IMR-90 (cell line): ENCODE data around the gene DNAJC17. TPM values are rescaled to one million over a fixed set of nuclear protein-coding genes. Genes with fewer than 3 reads are reported as not detected.

Source experiments
- ATAC-seq: fragments of 200-7000 bp; cut with Tn5 transposase; 2 replicates; pipeline ENCODE4 v1.9.1; 2020; ENCODE audit warnings: low read depth, mild to moderate bottlenecking, moderate library complexity
- BruUV-seq: library from RNA; stranded (reverse); fragments of 400-500 nt; replicated peaks from 2 replicates; lab custom pipeline; 2021; lab: Mats Ljungman, UMichigan
- CTCF ChIA-PET: fragments of 300-600 bp; formaldehyde crosslinking; extraction: SDS; loops from one replicate; lab custom pipeline; 2021; ENCODE audit warnings: antibody characterized with exemption; lab: Yijun Ruan, JAX
- POLR2A ChIA-PET: fragments of 300-600 bp; sonication (Branson Sonifier 250); formaldehyde crosslinking; loops from one replicate; lab custom pipeline; 2022; ENCODE audit warnings: antibody characterized with exemption; ENCODE audit not compliant: unreplicated experiment; lab: Charles Lee
- DNase-seq: peaks from one replicate; pipeline ENCODE4 v3.0.0; 2013
- H2AFZ ChIP-seq: replicated peaks from 2 replicates; pipeline ENCODE3; 2013; ENCODE audit warnings: low read length, mild to moderate bottlenecking; ENCODE audit not compliant: poor library complexity
- H2AK5ac ChIP-seq: 2 replicates; pipeline ENCODE4 v1.6.1; 2013; ENCODE audit warnings: low read depth, low read length, inconsistent platforms
- H2AK9ac ChIP-seq: replicated peaks from 2 replicates; pipeline ENCODE3; 2013; ENCODE audit warnings: mild to moderate bottlenecking, low read depth, low read length, moderate library complexity; ENCODE audit not compliant: poor library complexity
- H2BK120ac ChIP-seq: 2 replicates; pipeline ENCODE4 v1.6.1; 2013; ENCODE audit warnings: low read depth, low read length, inconsistent platforms
- H2BK15ac ChIP-seq: 3 replicates; pipeline ENCODE4 v1.6.1; 2013; ENCODE audit warnings: low read depth, low read length, inconsistent platforms
- H2BK20ac ChIP-seq: 2 replicates; pipeline ENCODE4 v1.6.1; 2013; ENCODE audit warnings: low read depth, mild to moderate bottlenecking, inconsistent platforms, low read length, moderate library complexity
- H2BK5ac ChIP-seq: 2 replicates; pipeline ENCODE4 v1.6.1; 2013; ENCODE audit warnings: mild to moderate bottlenecking, low read depth, low read length, inconsistent platforms; ENCODE audit not compliant: poor library complexity, severe bottlenecking
- H3K14ac ChIP-seq: replicated peaks from 2 replicates; pipeline ENCODE4 v1.6.1; 2013; ENCODE audit warnings: low read depth, low read length, inconsistent platforms
- H3K18ac ChIP-seq: 2 replicates; pipeline ENCODE4 v1.6.1; 2013; ENCODE audit warnings: low read depth, low read length, control low read depth
- H3K23ac ChIP-seq: 2 replicates; pipeline ENCODE4 v1.6.1; 2013; ENCODE audit warnings: low read depth, low read length, inconsistent platforms
- H3K27ac ChIP-seq: 2 replicates; pipeline ENCODE4 v1.5.1; 2013; ENCODE audit warnings: mild to moderate bottlenecking, control low read depth, low read length; ENCODE audit not compliant: insufficient read depth
- H3K27me3 ChIP-seq: 2 replicates; pipeline ENCODE4 v1.6.1; 2013; ENCODE audit warnings: low read length; ENCODE audit not compliant: control insufficient read depth, insufficient read depth
- H3K36me3 ChIP-seq: 2 replicates; pipeline ENCODE4 v1.6.1; 2013; ENCODE audit warnings: low read length, mixed read lengths; ENCODE audit not compliant: control insufficient read depth, insufficient read depth
- H3K4ac ChIP-seq: 2 replicates; pipeline ENCODE4 v1.6.1; 2013; ENCODE audit warnings: low read depth, low read length, inconsistent platforms
- H3K4me1 ChIP-seq: 2 replicates; pipeline ENCODE4 v1.6.1; 2013; ENCODE audit warnings: low read length, mixed read lengths; ENCODE audit not compliant: control insufficient read depth, insufficient read depth
- H3K4me2 ChIP-seq: 2 replicates; pipeline ENCODE4 v1.6.1; 2013; ENCODE audit warnings: low read depth, mild to moderate bottlenecking, control low read depth, low read length, moderate library complexity
- H3K4me3 ChIP-seq: 2 replicates; pipeline ENCODE4 v1.5.1; 2013; ENCODE audit warnings: low read depth, mild to moderate bottlenecking, control low read depth, low read length, moderate library complexity; ENCODE audit not compliant: insufficient read depth
- H3K56ac ChIP-seq: 2 replicates; pipeline ENCODE4 v1.6.1; 2013; ENCODE audit warnings: low read length, inconsistent platforms; ENCODE audit not compliant: insufficient read depth; ENCODE audit errors: extremely low read depth
- H3K79me1 ChIP-seq, 2 experiments: 2 replicates each; pipeline ENCODE4 v1.6.1; 2013; ENCODE audit warnings: low read length in 2 of 2, inconsistent platforms in 1 of 2, low read depth in 1 of 2
- H3K9ac ChIP-seq: 2 replicates; pipeline ENCODE4 v1.6.1; 2013; ENCODE audit warnings: low read depth, low read length, control low read depth
- H3K9me1 ChIP-seq: 2 replicates; pipeline ENCODE4 v1.6.1; 2013; ENCODE audit warnings: low read length, inconsistent platforms; ENCODE audit not compliant: insufficient read depth
- H3K9me3 ChIP-seq: 2 replicates; pipeline ENCODE4 v1.6.1; 2013; ENCODE audit warnings: low read length; ENCODE audit not compliant: control insufficient read depth, insufficient read depth
- H4K20me1 ChIP-seq: 2 replicates; pipeline ENCODE4 v1.6.1; 2013; ENCODE audit warnings: low read length, inconsistent platforms; ENCODE audit not compliant: insufficient read depth
- H4K5ac ChIP-seq: 2 replicates; pipeline ENCODE4 v1.6.1; 2013; ENCODE audit warnings: mild to moderate bottlenecking, low read depth, low read length, control low read depth
- H4K8ac ChIP-seq, 2 experiments: 2 replicates each; pipeline ENCODE4 v1.6.1; 2013; ENCODE audit warnings: low read depth in 2 of 2, low read length in 2 of 2, control low read depth in 1 of 2, inconsistent platforms in 1 of 2
- H4K91ac ChIP-seq: 2 replicates; pipeline ENCODE4 v1.6.1; 2013; ENCODE audit warnings: low read depth, low read length, inconsistent platforms; ENCODE audit not compliant: insufficient read depth
- BHLHE40 ChIP-seq: fragments of 150-350 bp; IDR thresholded peaks from 2 replicates; pipeline ENCODE4 v1.6.1; 2016; ENCODE audit warnings: mild to moderate bottlenecking, low read depth, low read length
- CEBPB ChIP-seq: IDR thresholded peaks from 2 replicates; pipeline ENCODE4 v1.6.1; 2012; ENCODE audit warnings: low read depth, low read length, improper control_type of control experiment
- CHD1 ChIP-seq: IDR thresholded peaks from 2 replicates; pipeline ENCODE4 v1.6.1; 2012; ENCODE audit warnings: low read depth, low read length, improper control_type of control experiment
- FOS ChIP-seq: fragments of 150-350 bp; IDR thresholded peaks from 2 replicates; pipeline ENCODE4 v1.6.1; 2016; ENCODE audit warnings: low read depth, low read length
- MAFK ChIP-seq: IDR thresholded peaks from 2 replicates; pipeline ENCODE4 v1.6.1; 2012; ENCODE audit warnings: low read depth, low read length, improper control_type of control experiment
- MAZ ChIP-seq: IDR thresholded peaks from 2 replicates; pipeline ENCODE4 v1.6.1; 2012; ENCODE audit warnings: low read depth, mild to moderate bottlenecking, low read length, improper control_type of control experiment, moderate library complexity, borderline replicate concordance
- MXI1 ChIP-seq: IDR thresholded peaks from 2 replicates; pipeline ENCODE4 v1.6.1; 2012; ENCODE audit warnings: low read depth, mild to moderate bottlenecking, low read length, moderate library complexity, borderline replicate concordance
- NFE2L2 ChIP-seq: fragments of 150-350 bp; IDR thresholded peaks from 2 replicates; pipeline ENCODE4 v1.6.1; 2016; ENCODE audit warnings: low read depth, mild to moderate bottlenecking, low read length
- POLR2A ChIP-seq: IDR thresholded peaks from 2 replicates; pipeline ENCODE4 v1.6.1; 2012; ENCODE audit warnings: mild to moderate bottlenecking, low read depth, low read length
- RAD21 ChIP-seq: IDR thresholded peaks from 2 replicates; pipeline ENCODE4 v1.6.1; 2012; ENCODE audit warnings: low read length, improper control_type of control experiment
- RCOR1 ChIP-seq: IDR thresholded peaks from 2 replicates; pipeline ENCODE4 v1.6.1; 2012; ENCODE audit warnings: mild to moderate bottlenecking, low read length, improper control_type of control experiment; ENCODE audit not compliant: insufficient replicate concordance
- RFX5 ChIP-seq: IDR thresholded peaks from 2 replicates; pipeline ENCODE4 v1.8.0; 2012; ENCODE audit warnings: low read depth, mild to moderate bottlenecking, low read length, moderate library complexity
- SMC3 ChIP-seq: fragments of 150-350 bp; IDR thresholded peaks from 2 replicates; pipeline ENCODE4 v1.6.1; 2016; ENCODE audit warnings: low read depth, mild to moderate bottlenecking, antibody characterized with exemption, low read length, moderate library complexity
- WGBS, 2 experiments: methylation state at CpG; one replicate each; pipeline versions ENCODE4 v1.1.5 to v1.1.7; 2013; ENCODE audit warnings: missing lambda C conversion rate in 2 of 2; ENCODE audit not compliant: insufficient read length in 1 of 2; ENCODE audit errors: extremely low coverage in 2 of 2; 5-methylcytosine and 5-hydroxymethylcytosine counted together
- dilution Hi-C: fragments of 300-500 bp; cut with HindIII; formaldehyde crosslinking; loops from one replicate; pipeline ENCODE4 v1.14.3; 2018; ENCODE audit warnings: low sequenced_read_pairs; ENCODE audit not compliant: unreplicated experiment
- in situ Hi-C: fragments of 300-500 bp; cut with MboI; formaldehyde crosslinking; loops from 3 replicates; pipeline ENCODE4 v1.14.3; 2019; ENCODE audit warnings: low sequenced_read_pairs, inconsistent platforms, mixed read lengths
- intact Hi-C: fragments of 100-400 bp; cut with micrococcal nuclease; formaldehyde crosslinking; loops from 2 replicates; pipeline ENCODE4 v1.10.0; 2022
- polyA plus RNA-seq, 3 experiments: library from polyadenylated mRNA; depleted of rRNA; stranded (reverse); fragments of >200 nt; gene quantifications; 2 replicates each; pipeline ENCODE4 v1.2.3, GENCODE V29; 2012; ENCODE audit warnings: low replicate concordance in 1 of 3
- total RNA-seq: library from RNA; depleted of rRNA; stranded (reverse); fragments of >200 nt; gene quantifications from 2 replicates; pipeline ENCODE4 v1.2.3, GENCODE V29; 2012
- TF ChIP-seq, protein P1 (sequence below): conservative IDR thresholded peaks from 2 replicates; pipeline ENCODE4 v1.5.1; 2012; ENCODE audit warnings: mild to moderate bottlenecking, low read depth, low read length, improper control_type of control experiment
- TF ChIP-seq, protein P2 (sequence below): fragments of 150-350 bp; IDR thresholded peaks from 2 replicates; pipeline ENCODE4 v1.6.1; 2017; ENCODE audit warnings: mild to moderate bottlenecking, antibody characterized with exemption, low read length, low read depth
- TF ChIP-seq, protein P3 (sequence below): fragments of 150-350 bp; IDR thresholded peaks from 2 replicates; pipeline ENCODE4 v1.6.1; 2016; ENCODE audit warnings: low read depth, mild to moderate bottlenecking, low read length, moderate library complexity, borderline replicate concordance

DNAJC17 gene
- total and polyA plus RNA-seq, 2 of the 4 experiments (the other 2 are of a cell fraction): 58.6 to 107 TPM

DNA sequence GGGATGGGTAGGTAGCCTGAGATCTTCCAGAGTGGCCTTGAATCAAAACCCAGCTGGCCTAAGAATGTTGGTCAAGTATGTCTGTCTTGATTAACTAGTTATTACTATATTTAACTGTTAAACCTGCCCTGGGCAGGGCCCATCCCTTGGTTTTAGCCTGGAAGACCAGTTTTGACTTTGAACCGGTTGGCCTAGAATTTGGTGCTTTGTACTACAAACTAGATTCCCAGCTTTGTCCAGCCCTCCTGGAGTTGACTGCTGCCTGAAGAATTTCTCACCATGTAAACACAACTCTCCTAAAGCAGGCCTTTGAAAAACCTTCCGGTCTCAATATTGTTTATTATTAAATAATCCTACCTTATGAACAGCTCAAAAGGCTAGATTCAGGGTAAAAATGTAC lies 21.5 kb downstream of the DNAJC17 start:
- H3K27me3 ChIP-seq: no peaks in the 10 kb centered on the region
- ChIA-PET POLR2A (no interaction called here), CTCF (interaction anchor here (1.0 to 1.1 kb wide), 2 partner anchors 8 to 83 kb away, joined by 3 to 6 read pairs; no protein-coding TSS in a partner anchor)
- peaks cover 50% of the 10 kb centered on the region for H4K20me1 ChIP-seq
- H3K4ac ChIP-seq: no peak overlapping the region
- H4K8ac ChIP-seq: no peak overlapping the region
- no peak overlapping the region for H3K9ac ChIP-seq
- no peak overlapping the region for H2BK20ac ChIP-seq
- H2AFZ ChIP-seq: no peak overlapping the region
- no peak overlapping the region for H3K23ac ChIP-seq
- dilution Hi-C loops: no loop called here
- peaks cover 41 to 64% of the 10 kb centered on the region in 2 experiments for H3K79me1 ChIP-seq
- peaks cover 4% of the 10 kb centered on the region; the same call in 1 of the 2 replicates for H3K9me1 ChIP-seq
- H4K91ac ChIP-seq: no peak overlapping the region
- H2BK120ac ChIP-seq: no peak overlapping the region
- H3K36me3 ChIP-seq: no peaks in the 10 kb centered on the region; the same call in 1 of the 2 replicates
- H2AK5ac ChIP-seq: no peak overlapping the region
- no peaks in the 10 kb centered on the region for H3K9me3 ChIP-seq
- H3K27ac ChIP-seq: no peak overlapping the region
- H3K4me3 ChIP-seq: no peak overlapping the region
- H3K14ac ChIP-seq: no peak overlapping the region
- WGBS, 2 experiments: 83% methylated on average over 1 of the region's 2 CpGs; no CpG with 5 or more reads in 1 of the 2 experiments
- H3K4me1 ChIP-seq: peaks cover 10% of the 10 kb centered on the region
- H3K4me2 ChIP-seq: no peak overlapping the region
- H3K18ac ChIP-seq: no peak overlapping the region
- no TSS peak for BruUV-seq
- no peak overlapping the region for H3K56ac ChIP-seq
- DNase-seq (peak; percentile 17), ATAC-seq (peak; percentile 74)
- no peak overlapping the region for H2BK15ac ChIP-seq
- intact Hi-C loops: no loop called here
- no peak for TF ChIP-seq CEBPB
- TF ChIP-seq MAFK: no peak
- TF ChIP-seq RFX5: no peak
- TF ChIP-seq, protein P1, sequence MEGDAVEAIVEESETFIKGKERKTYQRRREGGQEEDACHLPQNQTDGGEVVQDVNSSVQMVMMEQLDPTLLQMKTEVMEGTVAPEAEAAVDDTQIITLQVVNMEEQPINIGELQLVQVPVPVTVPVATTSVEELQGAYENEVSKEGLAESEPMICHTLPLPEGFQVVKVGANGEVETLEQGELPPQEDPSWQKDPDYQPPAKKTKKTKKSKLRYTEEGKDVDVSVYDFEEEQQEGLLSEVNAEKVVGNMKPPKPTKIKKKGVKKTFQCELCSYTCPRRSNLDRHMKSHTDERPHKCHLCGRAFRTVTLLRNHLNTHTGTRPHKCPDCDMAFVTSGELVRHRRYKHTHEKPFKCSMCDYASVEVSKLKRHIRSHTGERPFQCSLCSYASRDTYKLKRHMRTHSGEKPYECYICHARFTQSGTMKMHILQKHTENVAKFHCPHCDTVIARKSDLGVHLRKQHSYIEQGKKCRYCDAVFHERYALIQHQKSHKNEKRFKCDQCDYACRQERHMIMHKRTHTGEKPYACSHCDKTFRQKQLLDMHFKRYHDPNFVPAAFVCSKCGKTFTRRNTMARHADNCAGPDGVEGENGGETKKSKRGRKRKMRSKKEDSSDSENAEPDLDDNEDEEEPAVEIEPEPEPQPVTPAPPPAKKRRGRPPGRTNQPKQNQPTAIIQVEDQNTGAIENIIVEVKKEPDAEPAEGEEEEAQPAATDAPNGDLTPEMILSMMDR: no peak
- TF ChIP-seq MXI1: no peak
- no peak for TF ChIP-seq BHLHE40
- TF ChIP-seq, protein P2, sequence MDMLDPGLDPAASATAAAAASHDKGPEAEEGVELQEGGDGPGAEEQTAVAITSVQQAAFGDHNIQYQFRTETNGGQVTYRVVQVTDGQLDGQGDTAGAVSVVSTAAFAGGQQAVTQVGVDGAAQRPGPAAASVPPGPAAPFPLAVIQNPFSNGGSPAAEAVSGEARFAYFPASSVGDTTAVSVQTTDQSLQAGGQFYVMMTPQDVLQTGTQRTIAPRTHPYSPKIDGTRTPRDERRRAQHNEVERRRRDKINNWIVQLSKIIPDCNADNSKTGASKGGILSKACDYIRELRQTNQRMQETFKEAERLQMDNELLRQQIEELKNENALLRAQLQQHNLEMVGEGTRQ: no peak
- TF ChIP-seq NFE2L2: no peak
- TF ChIP-seq MAZ: no peak
- TF ChIP-seq, protein P3, sequence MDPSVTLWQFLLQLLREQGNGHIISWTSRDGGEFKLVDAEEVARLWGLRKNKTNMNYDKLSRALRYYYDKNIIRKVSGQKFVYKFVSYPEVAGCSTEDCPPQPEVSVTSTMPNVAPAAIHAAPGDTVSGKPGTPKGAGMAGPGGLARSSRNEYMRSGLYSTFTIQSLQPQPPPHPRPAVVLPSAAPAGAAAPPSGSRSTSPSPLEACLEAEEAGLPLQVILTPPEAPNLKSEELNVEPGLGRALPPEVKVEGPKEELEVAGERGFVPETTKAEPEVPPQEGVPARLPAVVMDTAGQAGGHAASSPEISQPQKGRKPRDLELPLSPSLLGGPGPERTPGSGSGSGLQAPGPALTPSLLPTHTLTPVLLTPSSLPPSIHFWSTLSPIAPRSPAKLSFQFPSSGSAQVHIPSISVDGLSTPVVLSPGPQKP: no peak
- no peak for TF ChIP-seq POLR2A
- no peak for TF ChIP-seq RCOR1
- no peak for TF ChIP-seq SMC3
- no peak for TF ChIP-seq CHD1
- TF ChIP-seq FOS: no peak
- no peak for TF ChIP-seq RAD21
- no peak overlapping the region for H2BK5ac ChIP-seq
- no peak overlapping the region for H2AK9ac ChIP-seq
- in situ Hi-C loops: no loop called here
- H4K5ac ChIP-seq: no peak overlapping the region
